ENCODE results near the gene GABRB2. TPM values are rescaled to one million over a fixed set of nuclear protein-coding genes. Genes with fewer than 3 reads are reported as not detected.
"Not testable (repeated sequence)": the region's sequence is repeated elsewhere in the genome, so short reads cannot be mapped to it uniquely, and the experiment has no call there.

The GABRB2 gene
- total RNA-seq, 4 donors from 2014 or later: 0.11 to 4.6 (median 1.3) TPM

DNA sequence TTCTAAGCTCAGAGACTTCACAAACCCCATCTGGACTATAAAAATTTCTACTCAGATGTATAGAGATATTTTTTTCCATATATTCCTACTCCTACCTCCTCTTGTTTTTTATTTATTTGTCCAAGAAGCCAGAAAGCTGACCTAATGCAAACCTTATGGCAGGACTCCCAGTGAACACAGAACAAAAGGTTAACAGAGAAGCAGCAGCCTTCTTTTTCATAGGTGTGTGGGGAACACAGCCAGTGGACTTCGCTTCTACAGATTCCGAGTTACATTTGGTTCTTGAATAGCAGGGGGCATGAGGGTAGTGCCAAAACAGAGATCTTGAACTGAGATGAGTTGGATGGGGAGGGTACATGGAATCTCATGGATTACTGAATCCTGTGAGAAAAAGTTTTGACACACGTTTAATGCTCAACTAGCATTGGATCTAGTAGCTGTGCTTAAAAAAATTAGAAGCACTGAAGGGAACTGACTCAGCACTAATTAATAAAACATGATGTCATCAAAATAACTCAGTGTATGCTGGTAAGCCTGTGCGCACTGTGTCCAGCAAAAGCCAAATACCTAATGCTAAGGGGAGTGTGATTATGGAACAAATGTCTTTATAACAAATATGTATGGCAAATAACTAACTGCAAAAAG, 240.1 kb downstream of the GABRB2 start:
- no peak for DNase-seq
- TF ChIP-seq, protein P1, sequence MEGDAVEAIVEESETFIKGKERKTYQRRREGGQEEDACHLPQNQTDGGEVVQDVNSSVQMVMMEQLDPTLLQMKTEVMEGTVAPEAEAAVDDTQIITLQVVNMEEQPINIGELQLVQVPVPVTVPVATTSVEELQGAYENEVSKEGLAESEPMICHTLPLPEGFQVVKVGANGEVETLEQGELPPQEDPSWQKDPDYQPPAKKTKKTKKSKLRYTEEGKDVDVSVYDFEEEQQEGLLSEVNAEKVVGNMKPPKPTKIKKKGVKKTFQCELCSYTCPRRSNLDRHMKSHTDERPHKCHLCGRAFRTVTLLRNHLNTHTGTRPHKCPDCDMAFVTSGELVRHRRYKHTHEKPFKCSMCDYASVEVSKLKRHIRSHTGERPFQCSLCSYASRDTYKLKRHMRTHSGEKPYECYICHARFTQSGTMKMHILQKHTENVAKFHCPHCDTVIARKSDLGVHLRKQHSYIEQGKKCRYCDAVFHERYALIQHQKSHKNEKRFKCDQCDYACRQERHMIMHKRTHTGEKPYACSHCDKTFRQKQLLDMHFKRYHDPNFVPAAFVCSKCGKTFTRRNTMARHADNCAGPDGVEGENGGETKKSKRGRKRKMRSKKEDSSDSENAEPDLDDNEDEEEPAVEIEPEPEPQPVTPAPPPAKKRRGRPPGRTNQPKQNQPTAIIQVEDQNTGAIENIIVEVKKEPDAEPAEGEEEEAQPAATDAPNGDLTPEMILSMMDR (IDR thresholded peaks at IDR 0.05): no peak
- Histone ChIP-seq H3K9me3 (no peaks in the 10 kb centered on the region), H3K4me3 (replicated peaks in 1 of 3) (no peak overlapping the region), H3K27ac (no peak overlapping the region), H3K4me1 (no peaks in the 10 kb centered on the region), H3K36me3 (no peaks in the 10 kb centered on the region), H3K27me3 (no peaks in the 10 kb centered on the region)
- 48 to 75% methylated on average over 4 of the region's 4 CpGs for WGBS, 2 donors
- intact Hi-C loops (cut with DNase I): no loop called here

DNA sequence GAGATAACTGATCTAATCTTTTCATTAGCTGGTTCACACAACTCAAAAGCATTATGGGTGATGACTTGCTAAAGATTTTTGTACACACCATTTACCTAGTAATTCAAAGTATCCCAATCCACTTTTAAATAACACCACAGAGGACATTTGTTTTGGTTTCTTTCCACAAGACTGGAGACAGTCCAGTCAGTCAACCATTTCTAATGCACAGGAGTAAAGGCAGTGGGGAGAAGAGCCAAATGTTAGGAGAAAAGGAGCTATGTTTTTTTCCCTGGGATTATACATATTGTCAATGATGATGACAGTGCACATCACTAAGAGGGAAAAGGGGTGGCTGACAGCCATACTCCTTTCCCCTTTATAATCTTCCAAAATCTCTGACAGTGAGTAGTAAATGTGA, 240.9 kb downstream of the GABRB2 start:
- intact Hi-C loops (cut with DNase I): no loop called here
- H3K4me3 ChIP-seq (replicated peaks in 1 of 3): no peak overlapping the region
- H3K27me3 ChIP-seq: no peaks in the 10 kb centered on the region
- no peaks in the 10 kb centered on the region for H3K9me3 ChIP-seq
- no peaks in the 10 kb centered on the region for H3K36me3 ChIP-seq
- no peak overlapping the region for H3K27ac ChIP-seq
- no peaks in the 10 kb centered on the region for H3K4me1 ChIP-seq
- no peak for DNase-seq
- TF ChIP-seq, protein P1 (IDR thresholded peaks at IDR 0.05): no peak
- TF ChIP-seq POLR2A (IDR thresholded peaks at IDR 0.05): no peak

DNA sequence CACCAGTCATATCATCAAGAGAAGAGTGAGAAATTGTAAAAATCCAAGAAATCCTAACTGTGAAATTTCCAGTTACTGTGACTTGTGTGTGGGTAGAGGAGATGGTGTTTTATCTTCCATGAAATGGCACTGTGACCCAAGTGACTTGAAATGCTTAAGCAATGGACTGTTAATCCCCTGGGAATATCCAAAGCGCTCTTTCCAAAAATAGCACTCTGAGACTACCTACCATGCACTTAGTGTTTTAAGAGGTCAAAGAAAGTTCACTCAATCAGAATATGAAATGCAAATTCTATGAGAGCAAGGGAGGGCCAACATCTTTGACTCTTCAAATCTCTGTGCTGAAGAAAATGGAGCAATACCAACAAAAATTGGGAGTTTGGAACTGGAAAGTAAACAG, 244.0 kb downstream of the GABRB2 start:
- Histone ChIP-seq H3K36me3 (no peaks in the 10 kb centered on the region), H3K4me3 (replicated peaks in 1 of 3) (no peak overlapping the region), H3K9me3 (no peaks in the 10 kb centered on the region), H3K27ac (no peak overlapping the region), H3K4me1 (no peaks in the 10 kb centered on the region), H3K27me3 (no peaks in the 10 kb centered on the region)
- no peak for DNase-seq
- intact Hi-C loops (cut with DNase I): no loop called here
- no peak for TF ChIP-seq POLR2A (IDR thresholded peaks at IDR 0.05)
- TF ChIP-seq, protein P1 (IDR thresholded peaks at IDR 0.05): no peak
- 57 to 62% methylated on average over 1 of the region's 1 CpG for WGBS, 2 donors

DNA sequence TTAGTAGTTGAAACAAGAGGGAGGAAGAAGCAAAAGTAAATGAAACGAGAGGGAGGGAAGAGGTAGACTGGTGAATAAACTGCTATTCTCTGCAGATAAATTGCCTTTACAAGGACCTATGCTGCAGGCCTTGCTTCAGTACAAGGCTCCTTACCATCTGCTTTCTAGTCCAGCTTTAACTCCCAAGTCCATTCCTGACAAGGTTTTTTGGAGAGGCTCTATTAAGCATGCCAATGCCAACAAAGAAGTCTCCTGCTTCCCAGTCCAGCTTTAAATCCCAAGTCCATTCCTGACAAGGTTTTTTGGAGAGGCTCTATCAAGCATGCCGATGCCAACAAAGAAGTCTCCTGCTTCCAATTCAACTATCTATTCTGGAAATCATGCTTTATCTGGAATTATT, 244.9 kb downstream of the GABRB2 start:
- H3K36me3 ChIP-seq: no peaks in the 10 kb centered on the region
- no peak for TF ChIP-seq POLR2A (IDR thresholded peaks at IDR 0.05)
- TF ChIP-seq, protein P1 (IDR thresholded peaks at IDR 0.05): no peak
- H3K9me3 ChIP-seq: no peaks in the 10 kb centered on the region
- H3K27ac ChIP-seq: no peak overlapping the region
- 72 to 90% methylated on average over 2 of the region's 2 CpGs for WGBS, 2 donors
- no peaks in the 10 kb centered on the region for H3K4me1 ChIP-seq
- intact Hi-C loops (cut with DNase I): no loop called here
- H3K4me3 ChIP-seq (replicated peaks in 1 of 3): no peak overlapping the region
- no peak for DNase-seq
- H3K27me3 ChIP-seq: no peaks in the 10 kb centered on the region

DNA sequence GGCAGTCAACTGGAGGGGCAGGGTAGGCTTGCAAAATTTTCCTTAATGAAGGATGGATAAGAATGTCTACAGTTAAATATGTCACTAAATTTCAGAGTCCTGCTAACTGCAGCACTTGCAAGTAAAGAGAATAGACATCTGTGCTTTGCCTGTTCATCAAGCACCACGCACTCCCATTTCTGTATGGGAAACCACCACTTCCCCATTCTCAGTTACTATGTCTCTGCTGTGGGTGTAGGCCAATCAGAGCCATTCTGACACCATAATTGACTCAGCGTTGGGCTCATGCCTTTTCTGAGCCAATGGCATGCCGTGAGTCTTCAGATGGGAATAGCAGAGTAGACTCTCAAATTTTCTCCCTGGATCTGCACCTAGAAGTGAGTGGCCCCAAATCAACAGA, 247.5 kb downstream of the GABRB2 start:
- Histone ChIP-seq H3K27ac (no peak overlapping the region), H3K36me3 (no peaks in the 10 kb centered on the region), H3K4me3 (replicated peaks in 1 of 3) (no peak overlapping the region), H3K27me3 (no peaks in the 10 kb centered on the region), H3K9me3 (no peaks in the 10 kb centered on the region), H3K4me1 (no peaks in the 10 kb centered on the region)
- intact Hi-C loops (cut with DNase I): no loop called here
- no peak for DNase-seq
- 90 to 95% methylated on average over 3 of the region's 3 CpGs for WGBS, 2 donors
- TF ChIP-seq POLR2A (IDR thresholded peaks at IDR 0.05): no peak
- TF ChIP-seq, protein P1 (IDR thresholded peaks at IDR 0.05): no peak

DNA sequence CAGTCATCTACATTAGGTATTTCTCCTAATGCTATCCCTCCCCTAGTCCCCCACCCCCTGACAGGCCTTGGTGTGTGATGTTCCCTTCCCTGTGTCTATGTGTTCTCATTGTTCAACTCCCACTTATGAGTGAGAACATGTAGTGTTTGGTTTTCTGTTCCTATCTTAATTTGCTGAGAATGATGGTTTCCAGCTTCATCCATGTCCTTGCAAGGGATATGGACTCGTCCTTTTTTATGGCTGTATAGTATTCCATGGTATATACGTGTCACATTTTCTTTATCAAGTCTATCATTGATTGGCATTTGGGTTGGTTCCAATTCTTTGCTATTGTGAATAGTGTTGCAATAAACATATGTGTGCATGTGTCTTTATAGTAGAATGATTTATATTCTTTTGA, 249.1 kb downstream of the GABRB2 start:
- H3K9me3 ChIP-seq; DNase-seq; intact Hi-C loops (cut with DNase I); H3K4me3 ChIP-seq (replicated peaks in 1 of 3); H3K27me3 ChIP-seq; H3K27ac ChIP-seq; H3K36me3 ChIP-seq; H3K4me1 ChIP-seq: not testable (repeated sequence)
- WGBS, 2 donors: 90 to 93% methylated on average over 2 of the region's 2 CpGs
